Stomach (tissue), 9 donors: ENCODE data around the gene ZNF324B. TPM values are rescaled to one million over a fixed set of nuclear protein-coding genes. Genes with fewer than 3 reads are reported as not detected.

ENCODE experiments used
- DNase-seq, 2 donors: peaks; one replicate each; pipeline versions ENCODE4 v3.0.0 to v3.0.0-alpha.2; 2013 to 2019
- H3K27ac ChIP-seq, 5 donors: fragments of 200-600 bp in 4 of 5; sonication (generic) in 4 of 5; one replicate each; pipeline ENCODE4 v1.5.1; 2013 to 2019; ENCODE audit warnings: mild to moderate bottlenecking in 1 of 5, moderate library complexity in 1 of 5
- H3K27me3 ChIP-seq, 3 donors: fragments of 200-600 bp; sonication (generic); one replicate each; pipeline ENCODE4 v1.5.1; 2017 to 2019; ENCODE audit warnings: mixed run types in 1 of 3
- H3K36me3 ChIP-seq, 4 donors: fragments of 200-600 bp; sonication (generic); 1 replicate in 3 of 4; 2 replicates in 1 of 4; pipeline ENCODE4 v1.5.1; 2016 to 2019
- H3K4me1 ChIP-seq, 4 donors: fragments of 200-600 bp; sonication (generic); one replicate each; pipeline ENCODE4 v1.5.1; 2016 to 2019
- H3K4me3 ChIP-seq, 4 donors: fragments of 200-600 bp; sonication (generic) in 3 of 4; one replicate each; pipeline ENCODE4 v1.5.1; 2016 to 2019; ENCODE audit warnings: mild to moderate bottlenecking in 1 of 4
- H3K9me3 ChIP-seq, 4 donors: fragments of 200-600 bp; sonication (generic); one replicate each; pipeline ENCODE4 v1.5.1; 2016 to 2019
- EP300 ChIP-seq: sonication (generic); formaldehyde crosslinking; IDR thresholded peaks from one replicate; pipeline ENCODE4 v1.6.1; 2017; ENCODE audit warnings: antibody characterized with exemption
- POLR2A ChIP-seq, 4 donors: fragments of 450-650 bp; IDR thresholded peaks; one replicate each; pipeline ENCODE4 v1.6.1; 2016; ENCODE audit warnings: antibody characterized with exemption in 4 of 4, control low read depth in 2 of 4, mild to moderate bottlenecking in 1 of 4, moderate library complexity in 1 of 4
- POLR2AphosphoS5 ChIP-seq, 3 donors: sonication (generic); formaldehyde crosslinking; IDR thresholded peaks; one replicate each; pipeline ENCODE4 v1.6.1; 2016; ENCODE audit warnings: antibody characterized with exemption in 3 of 3
- WGBS, 5 donors: extraction: QIAGEN DNeasy Blood & Tissue Kit in 3 of 5; methylation state at CpG; one replicate each; pipeline versions ENCODE4 v1.1.5 to v1.1.7; 2013 to 2018; 5-methylcytosine and 5-hydroxymethylcytosine counted together
- intact Hi-C: fragments of 100-400 bp; cut with DNase I; formaldehyde crosslinking; loops from one replicate; pipeline ENCODE4 v1.15.1; 2023; ENCODE audit warnings: low total_unique reads
- polyA plus RNA-seq, 3 donors: library from polyadenylated mRNA; stranded (reverse); fragments of 200-250 nt; gene quantifications; one replicate each; pipeline ENCODE4 v1.2.3, GENCODE V29; 2013
- total RNA-seq, 5 donors: library from RNA; depleted of rRNA; stranded (reverse); fragments of >200 nt; gene quantifications; one replicate each; pipeline versions ENCODE4 v1.1.0 to v1.2.3, GENCODE V29; 2014 to 2016
- TF ChIP-seq, protein P1 (sequence below), 7 experiments: fragments of 450-650 bp in 4 of 7; fragments of 200-600 bp in 3 of 7; sonication (generic) in 3 of 7; IDR thresholded peaks; one replicate each; pipeline ENCODE4 v1.5.1; 2016 to 2019; ENCODE audit warnings: antibody characterized with exemption in 7 of 7, control low read depth in 2 of 7, mild to moderate bottlenecking in 1 of 7
- donor health status: healthy with polysubstance abuse.
- donor health status: Bipolar disorder and iron deficiency.
- donor health status: healthy.

Gene ZNF324B
- total and polyA plus RNA-seq, 8 donors: 0.58 to 12.6 (median 2.3) TPM; not detected in 1

DNA sequence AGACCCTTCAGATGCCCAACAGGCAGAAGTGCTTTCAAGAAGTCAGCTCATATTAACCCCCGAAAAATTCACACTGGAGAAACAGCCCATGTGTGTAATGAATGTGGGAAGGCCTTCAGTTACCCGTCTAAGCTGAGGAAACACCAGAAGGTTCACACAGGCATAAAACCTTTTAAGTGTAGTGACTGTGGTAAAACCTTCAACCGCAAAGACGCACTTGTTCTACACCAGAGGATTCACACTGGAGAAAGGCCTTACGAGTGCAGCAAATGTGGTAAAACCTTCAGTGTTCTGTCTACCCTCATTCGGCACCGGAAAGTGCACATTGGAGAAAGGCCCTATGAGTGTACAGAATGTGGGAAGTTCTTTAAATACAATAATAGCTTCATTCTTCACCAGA lies 34.4 kb upstream of the ZNF324B start:
- WGBS, 5 donors: 95 to 98% (median 97%) methylated on average over 7 of the region's 7 CpGs

GRCh38 chr19:58428617-58429016 lies 22.8 kb upstream of the ZNF324B start:
- DNase-seq: no peak
- intact Hi-C loops: no loop called here
- H3K4me3 ChIP-seq: no peak overlapping the region
- H3K27me3 ChIP-seq: no peaks in the 10 kb centered on the region
- no peak overlapping the region for H3K27ac ChIP-seq
- peaks cover 3 to 53% (median 21%) of the 10 kb centered on the region in 4 donors for H3K36me3 ChIP-seq
- H3K9me3 ChIP-seq: peaks cover 51 to 99% (median 82%) of the 10 kb centered on the region in 4 donors
- H3K4me1 ChIP-seq: no peaks in the 10 kb centered on the region
- no peak for TF ChIP-seq EP300
- TF ChIP-seq, protein P1, sequence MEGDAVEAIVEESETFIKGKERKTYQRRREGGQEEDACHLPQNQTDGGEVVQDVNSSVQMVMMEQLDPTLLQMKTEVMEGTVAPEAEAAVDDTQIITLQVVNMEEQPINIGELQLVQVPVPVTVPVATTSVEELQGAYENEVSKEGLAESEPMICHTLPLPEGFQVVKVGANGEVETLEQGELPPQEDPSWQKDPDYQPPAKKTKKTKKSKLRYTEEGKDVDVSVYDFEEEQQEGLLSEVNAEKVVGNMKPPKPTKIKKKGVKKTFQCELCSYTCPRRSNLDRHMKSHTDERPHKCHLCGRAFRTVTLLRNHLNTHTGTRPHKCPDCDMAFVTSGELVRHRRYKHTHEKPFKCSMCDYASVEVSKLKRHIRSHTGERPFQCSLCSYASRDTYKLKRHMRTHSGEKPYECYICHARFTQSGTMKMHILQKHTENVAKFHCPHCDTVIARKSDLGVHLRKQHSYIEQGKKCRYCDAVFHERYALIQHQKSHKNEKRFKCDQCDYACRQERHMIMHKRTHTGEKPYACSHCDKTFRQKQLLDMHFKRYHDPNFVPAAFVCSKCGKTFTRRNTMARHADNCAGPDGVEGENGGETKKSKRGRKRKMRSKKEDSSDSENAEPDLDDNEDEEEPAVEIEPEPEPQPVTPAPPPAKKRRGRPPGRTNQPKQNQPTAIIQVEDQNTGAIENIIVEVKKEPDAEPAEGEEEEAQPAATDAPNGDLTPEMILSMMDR (IDR thresholded peaks at IDR 0.05): no peak
- no peak for TF ChIP-seq POLR2A (IDR thresholded peaks at IDR 0.05)
- no peak for TF ChIP-seq POLR2AphosphoS5 (IDR thresholded peaks at IDR 0.05)
- WGBS, 5 donors: 70 to 97% (median 75%) methylated on average over 1 of the region's 1 CpG

More for the DNA sequence above, 34.4 kb upstream of the ZNF324B start:
- DNase-seq: no peak
- Histone ChIP-seq H3K36me3 (peaks cover 28 to 84% (median 57%) of the 10 kb centered on the region in 4 donors), H3K4me1 (no peaks in the 10 kb centered on the region), H3K9me3 (peaks cover 0 to 51% (median 24%) of the 10 kb centered on the region in 4 donors), H3K27me3 (no peaks in the 10 kb centered on the region), H3K4me3 (no peak overlapping the region), H3K27ac (no peak overlapping the region)
- intact Hi-C loops: no loop called here
- TF ChIP-seq EP300: no peak
- no peak for TF ChIP-seq POLR2A (IDR thresholded peaks at IDR 0.05)
- no peak for TF ChIP-seq POLR2AphosphoS5 (IDR thresholded peaks at IDR 0.05)

GRCh38 chr19:58429745-58430144 lies 21.7 kb upstream of the ZNF324B start:
- intact Hi-C loops: no loop called here
- H3K4me3 ChIP-seq: no peak overlapping the region
- H3K27ac ChIP-seq: no peak overlapping the region
- H3K27me3 ChIP-seq: no peaks in the 10 kb centered on the region
- H3K9me3 ChIP-seq: peaks cover 62 to 100% (median 92%) of the 10 kb centered on the region in 4 donors
- H3K4me1 ChIP-seq: no peaks in the 10 kb centered on the region
- TF ChIP-seq POLR2AphosphoS5 (IDR thresholded peaks at IDR 0.05) (no peak), EP300 (no peak), POLR2A (IDR thresholded peaks at IDR 0.05) (no peak)
- TF ChIP-seq, protein P1 (IDR thresholded peaks at IDR 0.05): no peak
- DNase-seq: no peak
- peaks cover 15 to 64% (median 32%) of the 10 kb centered on the region in 4 donors for H3K36me3 ChIP-seq

- TF ChIP-seq, protein P1 (IDR thresholded peaks at IDR 0.05): no peak
- TF ChIP-seq POLR2AphosphoS5 (IDR thresholded peaks at IDR 0.05) (no peak), POLR2A (IDR thresholded peaks at IDR 0.05) (no peak), EP300 (no peak)
- no peak for DNase-seq
- peaks cover 37 to 92% (median 66%) of the 10 kb centered on the region in 4 donors for H3K36me3 ChIP-seq
- H3K4me3 ChIP-seq: no peak overlapping the region
- 89 to 98% (median 97%) methylated on average over 2 of the region's 2 CpGs for WGBS, 5 donors
- no peaks in the 10 kb centered on the region for H3K27me3 ChIP-seq
- peaks cover 79 to 100% (median 99%) of the 10 kb centered on the region in 4 donors for H3K9me3 ChIP-seq
- no peak overlapping the region for H3K27ac ChIP-seq
- intact Hi-C loops: no loop called here
- peaks cover 0 to 6% (median 4%) of the 10 kb centered on the region in 4 donors for H3K4me1 ChIP-seq
Observed at GRCh38 chr19:58434217-58434616, 17.2 kb upstream of the ZNF324B start.
